H9 (cell line): ENCODE results near the gene FAM174A. TPM values are rescaled to one million over a fixed set of nuclear protein-coding genes. Genes with fewer than 3 reads are reported as not detected.

Experiments used
- DNase-seq: peaks from one replicate; pipeline ENCODE4 v3.0.0-alpha.2; 2017
- H2AFZ ChIP-seq: one replicate; pipeline ENCODE4 v1.6.1; 2013; ENCODE audit warnings: mild to moderate bottlenecking, low read length, control low read depth, moderate library complexity
- H2AK5ac ChIP-seq: 2 replicates; pipeline ENCODE4 v1.6.1; 2013; ENCODE audit warnings: low read length, control low read depth, mixed read lengths; ENCODE audit not compliant: insufficient read length
- H2BK120ac ChIP-seq: one replicate; pipeline ENCODE4 v1.6.1; 2013; ENCODE audit warnings: low read depth, mild to moderate bottlenecking, low read length, control low read depth, inconsistent platforms; ENCODE audit not compliant: poor library complexity, severe bottlenecking
- H2BK12ac ChIP-seq: 2 replicates; pipeline ENCODE4 v1.6.1; 2013; ENCODE audit warnings: low read length, control low read depth, mixed read lengths, low read depth; ENCODE audit not compliant: insufficient read length
- H2BK15ac ChIP-seq: 2 replicates; pipeline ENCODE4 v1.6.1; 2013; ENCODE audit warnings: low read depth, low read length, control low read depth
- H2BK20ac ChIP-seq: one replicate; pipeline ENCODE4 v1.6.1; 2013; ENCODE audit warnings: low read depth, mild to moderate bottlenecking, low read length, control low read depth, inconsistent platforms; ENCODE audit not compliant: poor library complexity, severe bottlenecking
- H2BK5ac ChIP-seq: 2 replicates; pipeline ENCODE4 v1.6.1; 2013; ENCODE audit warnings: low read length, control low read depth, mixed read lengths; ENCODE audit not compliant: insufficient read length
- H3K14ac ChIP-seq: 2 replicates; pipeline ENCODE4 v1.6.1; 2013; ENCODE audit warnings: low read length, control low read depth; ENCODE audit not compliant: insufficient read depth
- H3K18ac ChIP-seq: 2 replicates; pipeline ENCODE4 v1.6.1; 2013; ENCODE audit warnings: low read depth, mild to moderate bottlenecking, mixed read lengths, low read length, control low read depth; ENCODE audit not compliant: insufficient read length
- H3K23ac ChIP-seq: 2 replicates; pipeline ENCODE4 v1.6.1; 2013; ENCODE audit warnings: low read length, control low read depth, mixed read lengths, low read depth; ENCODE audit not compliant: insufficient read length
- H3K23me2 ChIP-seq: 2 replicates; pipeline ENCODE4 v1.6.1; 2013; ENCODE audit warnings: low read depth, mild to moderate bottlenecking, mixed read lengths, low read length, control low read depth; ENCODE audit not compliant: insufficient read length, poor library complexity, severe bottlenecking
- H3K27ac ChIP-seq: 2 replicates; pipeline ENCODE4 v1.5.1; 2013; ENCODE audit warnings: low read length, control low read depth, mixed read lengths, low read depth; ENCODE audit not compliant: insufficient read length
- H3K27me3 ChIP-seq: 2 replicates; pipeline ENCODE4 v1.6.1; 2013; ENCODE audit warnings: low read length, control low read depth, inconsistent platforms; ENCODE audit not compliant: insufficient read depth
- H3K4ac ChIP-seq: 2 replicates; pipeline ENCODE4 v1.6.1; 2013; ENCODE audit warnings: low read depth, mild to moderate bottlenecking, control low read depth, inconsistent platforms, low read length, moderate library complexity
- H3K4me1 ChIP-seq: 2 replicates; pipeline ENCODE4 v1.6.1; 2013; ENCODE audit warnings: low read length, control low read depth, inconsistent platforms; ENCODE audit not compliant: insufficient read depth
- H3K4me2 ChIP-seq: 2 replicates; pipeline ENCODE4 v1.6.1; 2013; ENCODE audit warnings: low read length, control low read depth, mixed read lengths; ENCODE audit not compliant: insufficient read length, insufficient read depth
- H3K56ac ChIP-seq: 2 replicates; pipeline ENCODE4 v1.6.1; 2013; ENCODE audit warnings: low read depth, mild to moderate bottlenecking, mixed read lengths, low read length, control low read depth; ENCODE audit not compliant: insufficient read length
- H3K79me1 ChIP-seq: 2 replicates; pipeline ENCODE4 v1.6.1; 2013; ENCODE audit warnings: low read depth, mild to moderate bottlenecking, moderate library complexity, low read length, control low read depth, inconsistent platforms; ENCODE audit not compliant: insufficient read depth, poor library complexity, severe bottlenecking
- H3K79me2 ChIP-seq: 2 replicates; pipeline ENCODE4 v1.6.1; 2013; ENCODE audit warnings: low read length, control low read depth, inconsistent platforms; ENCODE audit not compliant: insufficient read depth
- H3K9ac ChIP-seq: 2 replicates; pipeline ENCODE4 v1.6.1; 2013; ENCODE audit warnings: low read length, control low read depth, mixed read lengths; ENCODE audit not compliant: insufficient read length; ENCODE audit errors: extremely low read depth
- H3K9me3 ChIP-seq: one replicate; pipeline ENCODE4 v1.6.1; 2013; ENCODE audit warnings: low read depth, low read length, inconsistent platforms; ENCODE audit not compliant: control insufficient read depth
- H3T11ph ChIP-seq: one replicate; pipeline ENCODE4 v1.6.1; 2013; ENCODE audit warnings: mild to moderate bottlenecking, low read length, control low read depth, inconsistent platforms
- H4K20me1 ChIP-seq: one replicate; pipeline ENCODE4 v1.6.1; 2013; ENCODE audit not compliant: control insufficient read depth, insufficient read length, insufficient read depth
- H4K5ac ChIP-seq: 2 replicates; pipeline ENCODE4 v1.6.1; 2013; ENCODE audit warnings: low read depth, mild to moderate bottlenecking, mixed read lengths, low read length, control low read depth; ENCODE audit not compliant: insufficient read length
- H4K8ac ChIP-seq: replicated peaks from 2 replicates; pipeline ENCODE4 v1.6.1; 2013; ENCODE audit warnings: low read length, control low read depth, mixed read lengths, low read depth; ENCODE audit not compliant: insufficient read length
- H4K91ac ChIP-seq: 2 replicates; pipeline ENCODE4 v1.6.1; 2013; ENCODE audit warnings: low read depth, mild to moderate bottlenecking, moderate library complexity, mixed read lengths, low read length, control low read depth; ENCODE audit not compliant: insufficient read length
- H3K27ac Mint-ChIP-seq, 3 experiments: 2 replicates in 2 of 3; 3 replicates in 1 of 3; pipeline ENCODE4 v1.8.0; 2020 to 2021; ENCODE audit warnings: mixed read lengths in 3 of 3, mild to moderate bottlenecking in 1 of 3, moderate library complexity in 1 of 3
- H3K27me3 Mint-ChIP-seq: 2 replicates; pipeline ENCODE4 v1.8.0; 2021; ENCODE audit warnings: low read depth, mild to moderate bottlenecking, moderate library complexity, mixed read lengths
- H3K36me3 Mint-ChIP-seq, 3 experiments: 2 replicates in 2 of 3; 3 replicates in 1 of 3; pipeline ENCODE4 v1.8.0; 2020 to 2021; ENCODE audit warnings: low read depth in 3 of 3, mixed read lengths in 3 of 3; ENCODE audit not compliant: insufficient read depth in 1 of 3
- H3K4me1 Mint-ChIP-seq, 2 experiments: 2 replicates each; pipeline ENCODE4 v1.8.0; 2020; ENCODE audit warnings: mixed read lengths in 2 of 2
- H3K4me3 Mint-ChIP-seq, 2 experiments: 2 replicates in 1 of 2; 3 replicates in 1 of 2; pipeline ENCODE4 v1.8.0; 2020 to 2021; ENCODE audit warnings: mild to moderate bottlenecking in 2 of 2, mixed read lengths in 2 of 2, moderate library complexity in 1 of 2
- H3K9me3 Mint-ChIP-seq, 2 experiments: 2 replicates in 1 of 2; 3 replicates in 1 of 2; pipeline ENCODE4 v1.8.0; 2020; ENCODE audit warnings: mild to moderate bottlenecking in 2 of 2, mixed read lengths in 2 of 2, moderate library complexity in 1 of 2
- WGBS: extraction: QIAGEN DNeasy Blood & Tissue Kit; methylation state at CpG from one replicate; pipeline ENCODE4 v1.1.7; 2013; ENCODE audit warnings: missing lambda C conversion rate, low lambda C conversion rate, mixed read lengths; ENCODE audit not compliant: insufficient read length; ENCODE audit errors: extremely low coverage; 5-methylcytosine and 5-hydroxymethylcytosine counted together
- total RNA-seq: library from RNA; stranded (reverse); gene quantifications from 2 replicates; pipeline ENCODE4 v1.2.1, GENCODE V29; 2021
- TF ChIP-seq, protein P1 (sequence below): fragments of 200-600 bp; sonication (generic); conservative IDR thresholded peaks from 3 replicates; pipeline ENCODE4 v1.8.0; 2021; ENCODE audit warnings: antibody characterized with exemption, mild to moderate bottlenecking

FAM174A gene
- total RNA-seq, 1 experiment from 2014 or later: 4.3 TPM

GRCh38 chr5:100590867-100591266 lies 55.7 kb downstream of the FAM174A start:
- Histone ChIP-seq H3K79me1 (no peaks in the 10 kb centered on the region), H3T11ph (no peak overlapping the region), H3K14ac (no peak overlapping the region), H3K23ac (no peak overlapping the region), H2BK20ac (no peak overlapping the region), H4K8ac (no peak overlapping the region), H2BK12ac (no peak overlapping the region), H3K56ac (no peak overlapping the region), H3K4me2 (no peak overlapping the region), H3K18ac (no peak overlapping the region), H4K5ac (no peak overlapping the region), H2BK120ac (no peak overlapping the region), H3K4ac (no peak overlapping the region), H2BK5ac (no peak overlapping the region), H3K9ac (no peak overlapping the region), H3K9me3 (no peaks in the 10 kb centered on the region), H2BK15ac (no peak overlapping the region), H2AFZ (no peak overlapping the region), H3K23me2 (no peaks in the 10 kb centered on the region), H3K79me2 (no peaks in the 10 kb centered on the region), H3K27me3 (no peaks in the 10 kb centered on the region), H3K27ac (no peak overlapping the region), H2AK5ac (no peak overlapping the region), H3K4me1 (no peaks in the 10 kb centered on the region), H4K20me1 (no peaks in the 10 kb centered on the region), H4K91ac (no peak overlapping the region)
- Mint-ChIP-seq H3K36me3 (no peaks in the 10 kb centered on the region), H3K27me3 (no peaks in the 10 kb centered on the region), H3K4me3 (no peak overlapping the region), H3K27ac (no peak overlapping the region), H3K4me1 (peaks cover 7 to 8% of the 10 kb centered on the region in 2 experiments), H3K9me3 (no peaks in the 10 kb centered on the region)
- WGBS: no CpG with 5 or more reads among the region's 1 CpG
- TF ChIP-seq, protein P1, sequence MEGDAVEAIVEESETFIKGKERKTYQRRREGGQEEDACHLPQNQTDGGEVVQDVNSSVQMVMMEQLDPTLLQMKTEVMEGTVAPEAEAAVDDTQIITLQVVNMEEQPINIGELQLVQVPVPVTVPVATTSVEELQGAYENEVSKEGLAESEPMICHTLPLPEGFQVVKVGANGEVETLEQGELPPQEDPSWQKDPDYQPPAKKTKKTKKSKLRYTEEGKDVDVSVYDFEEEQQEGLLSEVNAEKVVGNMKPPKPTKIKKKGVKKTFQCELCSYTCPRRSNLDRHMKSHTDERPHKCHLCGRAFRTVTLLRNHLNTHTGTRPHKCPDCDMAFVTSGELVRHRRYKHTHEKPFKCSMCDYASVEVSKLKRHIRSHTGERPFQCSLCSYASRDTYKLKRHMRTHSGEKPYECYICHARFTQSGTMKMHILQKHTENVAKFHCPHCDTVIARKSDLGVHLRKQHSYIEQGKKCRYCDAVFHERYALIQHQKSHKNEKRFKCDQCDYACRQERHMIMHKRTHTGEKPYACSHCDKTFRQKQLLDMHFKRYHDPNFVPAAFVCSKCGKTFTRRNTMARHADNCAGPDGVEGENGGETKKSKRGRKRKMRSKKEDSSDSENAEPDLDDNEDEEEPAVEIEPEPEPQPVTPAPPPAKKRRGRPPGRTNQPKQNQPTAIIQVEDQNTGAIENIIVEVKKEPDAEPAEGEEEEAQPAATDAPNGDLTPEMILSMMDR: no peak
- DNase-seq: no peak
